Astrocyte (in vitro differentiated cells and primary cell): ENCODE measurements around the gene PCID2. TPM values are rescaled to one million over a fixed set of nuclear protein-coding genes. Genes with fewer than 3 reads are reported as not detected.

ENCODE experiments used
- DNase-seq: peaks from one replicate; pipeline ENCODE4 v3.0.0-alpha.2; 2010; ENCODE audit warnings: low read depth
- FAIRE-seq: peaks from 2 replicates; lab custom pipeline; 2011; peaks lifted over from hg19 to GRCh38; lab: Jason Lieb, UNC
- H2AFZ ChIP-seq: 2 replicates; pipeline ENCODE4 v1.6.0; 2012; ENCODE audit warnings: low read depth, low read length, inconsistent platforms
- H3K27ac ChIP-seq: 2 replicates; pipeline ENCODE4 v1.5.1; 2011; ENCODE audit warnings: low read depth, low read length, inconsistent platforms
- H3K27me3 ChIP-seq: 2 replicates; pipeline ENCODE4 v1.6.0; 2011; ENCODE audit warnings: low read length, inconsistent platforms; ENCODE audit not compliant: insufficient read depth
- H3K36me3 ChIP-seq: 2 replicates; pipeline ENCODE4 v1.5.1; 2011; ENCODE audit warnings: low read length, inconsistent platforms; ENCODE audit not compliant: insufficient read depth
- H3K4me1 ChIP-seq: 2 replicates; pipeline ENCODE4 v1.5.1; 2011; ENCODE audit warnings: low read length, inconsistent platforms; ENCODE audit not compliant: insufficient read depth
- H3K4me2 ChIP-seq: 2 replicates; pipeline ENCODE4 v1.6.0; 2012; ENCODE audit warnings: low read length, inconsistent platforms
- H3K4me3 ChIP-seq: 2 replicates; pipeline ENCODE4 v1.5.1; 2011; ENCODE audit warnings: low read depth, mild to moderate bottlenecking, low read length, inconsistent platforms; ENCODE audit not compliant: insufficient read depth
- H3K79me2 ChIP-seq: 2 replicates; pipeline ENCODE4 v1.6.0; 2012; ENCODE audit warnings: mild to moderate bottlenecking, low read length, inconsistent platforms; ENCODE audit not compliant: insufficient read depth
- H3K9ac ChIP-seq: 2 replicates; pipeline ENCODE4 v1.6.0; 2012; ENCODE audit warnings: mild to moderate bottlenecking, low read length, inconsistent platforms
- H3K9me3 ChIP-seq: 2 replicates; pipeline ENCODE4 v1.5.1; 2012; ENCODE audit warnings: low read depth, mild to moderate bottlenecking, low read length, inconsistent platforms; ENCODE audit not compliant: insufficient read depth
- H4K20me1 ChIP-seq: 2 replicates; pipeline ENCODE4 v1.6.0; 2012; ENCODE audit warnings: low read length, inconsistent platforms; ENCODE audit not compliant: insufficient read depth
- H3K27ac Mint-ChIP-seq: one replicate; pipeline ENCODE4 v1.8.0; 2021; ENCODE audit warnings: mild to moderate bottlenecking, mixed read lengths; ENCODE audit not compliant: unreplicated experiment
- H3K27me3 Mint-ChIP-seq: one replicate; pipeline ENCODE4 v1.8.0; 2021; ENCODE audit warnings: low read depth, mixed read lengths; ENCODE audit not compliant: unreplicated experiment
- H3K36me3 Mint-ChIP-seq: one replicate; pipeline ENCODE4 v1.8.0; 2021; ENCODE audit warnings: low read depth, mixed read lengths; ENCODE audit not compliant: unreplicated experiment
- H3K4me1 Mint-ChIP-seq: one replicate; pipeline ENCODE4 v1.8.0; 2021; ENCODE audit warnings: low read depth, mixed read lengths; ENCODE audit not compliant: unreplicated experiment
- H3K4me3 Mint-ChIP-seq: one replicate; pipeline ENCODE4 v1.8.0; 2021; ENCODE audit warnings: mild to moderate bottlenecking, moderate library complexity, mixed read lengths; ENCODE audit not compliant: unreplicated experiment
- H3K9me3 Mint-ChIP-seq: one replicate; pipeline ENCODE4 v1.8.0; 2021; ENCODE audit warnings: mild to moderate bottlenecking, mixed read lengths; ENCODE audit not compliant: unreplicated experiment
- CTCF ChIP-seq: IDR thresholded peaks from 2 replicates; pipeline ENCODE4 v1.5.1; 2011; ENCODE audit warnings: low read depth, mild to moderate bottlenecking, inconsistent platforms, low read length, moderate library complexity; ENCODE audit not compliant: insufficient read depth
- EZH2 ChIP-seq: IDR thresholded peaks from 2 replicates; pipeline ENCODE4 v1.6.1; 2012; ENCODE audit warnings: mild to moderate bottlenecking, low read length, inconsistent platforms; ENCODE audit not compliant: insufficient read depth
- total RNA-seq: library from RNA; stranded (reverse); gene quantifications from 2 replicates; pipeline ENCODE4 v1.2.1, GENCODE V29; 2021

Gene PCID2
- total RNA-seq, 1 donor from 2014 or later = 31.5 TPM

- Histone ChIP-seq H3K4me2 (peak overlapping the region; percentile 89), H4K20me1 (no peaks in the 10 kb centered on the region), H3K9me3 (no peaks in the 10 kb centered on the region), H2AFZ (peak overlapping the region; percentile 90), H3K27ac (peak overlapping the region; percentile 63), H3K36me3 (no peaks in the 10 kb centered on the region), H3K4me3 (peak overlapping the region; percentile 39), H3K79me2 (no peaks in the 10 kb centered on the region), H3K27me3 (no peaks in the 10 kb centered on the region), H3K4me1 (peaks cover 10% of the 10 kb centered on the region), H3K9ac (peak overlapping the region; percentile 77)
- FAIRE-seq = no peak
- TF ChIP-seq CTCF (no peak), EZH2 (no peak)
- Mint-ChIP-seq H3K36me3 (peaks cover 4% of the 10 kb centered on the region), H3K27ac (peak overlapping the region; percentile 50), H3K4me3 (peak overlapping the region; percentile 71), H3K9me3 (peaks cover 8% of the 10 kb centered on the region), H3K27me3 (peaks cover 22% of the 10 kb centered on the region), H3K4me1 (peaks cover 11% of the 10 kb centered on the region)
- DNase-seq = peak; percentile 22
Observed at GRCh38 chr13:113152984-113153809, 55.3 kb downstream of the PCID2 start.

GRCh38 chr13:113152691-113152983, 55.8 kb downstream of the PCID2 start:
- Histone ChIP-seq H4K20me1 (no peaks in the 10 kb centered on the region), H3K27me3 (no peaks in the 10 kb centered on the region), H3K36me3 (no peaks in the 10 kb centered on the region), H2AFZ (peak overlapping the region; percentile 90), H3K4me1 (peaks cover 10% of the 10 kb centered on the region), H3K4me2 (peak overlapping the region; percentile 89), H3K4me3 (peak overlapping the region; percentile 39), H3K9me3 (no peaks in the 10 kb centered on the region), H3K79me2 (no peaks in the 10 kb centered on the region), H3K27ac (no peak overlapping the region), H3K9ac (peak overlapping the region; percentile 77)
- Mint-ChIP-seq H3K9me3 (peaks cover 8% of the 10 kb centered on the region), H3K27me3 (peaks cover 24% of the 10 kb centered on the region), H3K4me1 (peaks cover 11% of the 10 kb centered on the region), H3K4me3 (peak overlapping the region; percentile 64), H3K27ac (peak overlapping the region; percentile 4), H3K36me3 (peaks cover 4% of the 10 kb centered on the region)
- no peak for FAIRE-seq
- DNase-seq = no peak
- TF ChIP-seq EZH2 (no peak), CTCF (no peak)
